HL-60 (cell line): ENCODE measurements around the gene BMPR2.

Experiments used
- DNase-seq, 2 experiments: peaks; one replicate each; pipeline ENCODE4 v3.0.0-alpha.2; 2010 to 2020; ENCODE audit warnings: low read depth in 1 of 2, low spot score in 1 of 2
- H3K27ac ChIP-seq: fragments of 250-450 bp; sonication (Bioruptor Pico); replicated peaks from 2 replicates; pipeline ENCODE4 v1.5.1; 2020; ENCODE audit warnings: mild to moderate bottlenecking, moderate library complexity
- H3K27me3 ChIP-seq: fragments of 250-450 bp; sonication (Bioruptor Pico); 2 replicates; pipeline ENCODE4 v1.5.1; 2021; ENCODE audit warnings: mild to moderate bottlenecking, moderate library complexity; ENCODE audit not compliant: insufficient read depth, poor library complexity, severe bottlenecking
- H3K4me3 ChIP-seq: replicated peaks from 2 replicates; pipeline ENCODE4 v1.5.1; 2011; ENCODE audit warnings: mild to moderate bottlenecking, control low read depth, low read length; ENCODE audit not compliant: insufficient read depth
- GABPA ChIP-seq: IDR thresholded peaks from 2 replicates; pipeline ENCODE4 v1.6.1; 2012; ENCODE audit warnings: low read depth
- POLR2AphosphoS5 ChIP-seq: IDR thresholded peaks from 2 replicates; pipeline ENCODE4 v1.6.1; 2012; ENCODE audit warnings: low read depth
- SPI1 ChIP-seq: IDR thresholded peaks from 2 replicates; pipeline ENCODE4 v1.6.1; 2012; ENCODE audit warnings: low read depth, mild to moderate bottlenecking, borderline replicate concordance
- TF ChIP-seq, protein P1 (sequence below): IDR thresholded peaks from 2 replicates; pipeline ENCODE4 v1.6.1; 2012; ENCODE audit warnings: low read depth; ENCODE audit not compliant: insufficient replicate concordance
- TF ChIP-seq, protein P2 (sequence below): IDR thresholded peaks from one replicate; pipeline ENCODE4 v1.5.1; 2011; ENCODE audit warnings: low read length, control low read depth, inconsistent platforms; ENCODE audit not compliant: insufficient read depth

Gene BMPR2

DNA sequence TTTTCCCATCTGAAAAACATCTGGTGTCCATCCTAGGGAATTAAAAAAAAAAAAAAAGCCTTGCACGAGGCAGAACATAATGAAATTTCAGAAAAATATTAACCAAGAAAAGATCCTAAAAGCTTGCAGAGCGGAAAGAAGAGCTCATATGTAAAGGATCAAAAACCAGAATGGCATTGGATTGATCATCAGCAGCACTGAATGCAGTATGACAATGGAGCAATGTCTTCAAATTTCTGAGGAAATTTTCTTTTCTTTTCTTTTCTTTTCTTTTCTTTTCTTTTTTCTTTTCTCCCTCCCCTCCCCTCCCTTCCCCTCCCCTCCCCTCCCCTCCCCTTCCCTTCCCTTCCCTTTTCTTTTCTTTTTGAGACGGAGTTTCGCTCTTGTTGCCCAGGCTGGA, 237.4 kb downstream of the BMPR2 start:
- no peaks in the 10 kb centered on the region for H3K27me3 ChIP-seq
- TF ChIP-seq, protein P1, sequence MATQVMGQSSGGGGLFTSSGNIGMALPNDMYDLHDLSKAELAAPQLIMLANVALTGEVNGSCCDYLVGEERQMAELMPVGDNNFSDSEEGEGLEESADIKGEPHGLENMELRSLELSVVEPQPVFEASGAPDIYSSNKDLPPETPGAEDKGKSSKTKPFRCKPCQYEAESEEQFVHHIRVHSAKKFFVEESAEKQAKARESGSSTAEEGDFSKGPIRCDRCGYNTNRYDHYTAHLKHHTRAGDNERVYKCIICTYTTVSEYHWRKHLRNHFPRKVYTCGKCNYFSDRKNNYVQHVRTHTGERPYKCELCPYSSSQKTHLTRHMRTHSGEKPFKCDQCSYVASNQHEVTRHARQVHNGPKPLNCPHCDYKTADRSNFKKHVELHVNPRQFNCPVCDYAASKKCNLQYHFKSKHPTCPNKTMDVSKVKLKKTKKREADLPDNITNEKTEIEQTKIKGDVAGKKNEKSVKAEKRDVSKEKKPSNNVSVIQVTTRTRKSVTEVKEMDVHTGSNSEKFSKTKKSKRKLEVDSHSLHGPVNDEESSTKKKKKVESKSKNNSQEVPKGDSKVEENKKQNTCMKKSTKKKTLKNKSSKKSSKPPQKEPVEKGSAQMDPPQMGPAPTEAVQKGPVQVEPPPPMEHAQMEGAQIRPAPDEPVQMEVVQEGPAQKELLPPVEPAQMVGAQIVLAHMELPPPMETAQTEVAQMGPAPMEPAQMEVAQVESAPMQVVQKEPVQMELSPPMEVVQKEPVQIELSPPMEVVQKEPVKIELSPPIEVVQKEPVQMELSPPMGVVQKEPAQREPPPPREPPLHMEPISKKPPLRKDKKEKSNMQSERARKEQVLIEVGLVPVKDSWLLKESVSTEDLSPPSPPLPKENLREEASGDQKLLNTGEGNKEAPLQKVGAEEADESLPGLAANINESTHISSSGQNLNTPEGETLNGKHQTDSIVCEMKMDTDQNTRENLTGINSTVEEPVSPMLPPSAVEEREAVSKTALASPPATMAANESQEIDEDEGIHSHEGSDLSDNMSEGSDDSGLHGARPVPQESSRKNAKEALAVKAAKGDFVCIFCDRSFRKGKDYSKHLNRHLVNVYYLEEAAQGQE = no peak
- no peak for TF ChIP-seq SPI1
- TF ChIP-seq, protein P2, sequence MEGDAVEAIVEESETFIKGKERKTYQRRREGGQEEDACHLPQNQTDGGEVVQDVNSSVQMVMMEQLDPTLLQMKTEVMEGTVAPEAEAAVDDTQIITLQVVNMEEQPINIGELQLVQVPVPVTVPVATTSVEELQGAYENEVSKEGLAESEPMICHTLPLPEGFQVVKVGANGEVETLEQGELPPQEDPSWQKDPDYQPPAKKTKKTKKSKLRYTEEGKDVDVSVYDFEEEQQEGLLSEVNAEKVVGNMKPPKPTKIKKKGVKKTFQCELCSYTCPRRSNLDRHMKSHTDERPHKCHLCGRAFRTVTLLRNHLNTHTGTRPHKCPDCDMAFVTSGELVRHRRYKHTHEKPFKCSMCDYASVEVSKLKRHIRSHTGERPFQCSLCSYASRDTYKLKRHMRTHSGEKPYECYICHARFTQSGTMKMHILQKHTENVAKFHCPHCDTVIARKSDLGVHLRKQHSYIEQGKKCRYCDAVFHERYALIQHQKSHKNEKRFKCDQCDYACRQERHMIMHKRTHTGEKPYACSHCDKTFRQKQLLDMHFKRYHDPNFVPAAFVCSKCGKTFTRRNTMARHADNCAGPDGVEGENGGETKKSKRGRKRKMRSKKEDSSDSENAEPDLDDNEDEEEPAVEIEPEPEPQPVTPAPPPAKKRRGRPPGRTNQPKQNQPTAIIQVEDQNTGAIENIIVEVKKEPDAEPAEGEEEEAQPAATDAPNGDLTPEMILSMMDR = no peak
- no peak for TF ChIP-seq GABPA
- no peak for TF ChIP-seq POLR2AphosphoS5
- no peak for DNase-seq
- no peak overlapping the region for H3K4me3 ChIP-seq
- H3K27ac ChIP-seq = no peak overlapping the region
